ENCODE results near the gene NIF3L1. TPM values are rescaled to one million over a fixed set of nuclear protein-coding genes. Genes with fewer than 3 reads are reported as not detected.

NIF3L1 gene
- total and polyA plus RNA-seq, 2 of the 8 experiments (the other 6 are each of a cell fraction or from before 2014, with no cell fraction given), result 63.4 to 126 TPM

GRCh38 chr2:200878289-200878880 is 10.8 kb upstream of the NIF3L1 start:
- no peak overlapping the region for H4K5ac ChIP-seq (ENCODE audit: insufficient read length, low read depth, low read length)
- H3K27ac ChIP-seq (ENCODE audit: low read depth, low read length), result no peak overlapping the region
- no peak overlapping the region for H3K14ac ChIP-seq (ENCODE audit: insufficient read length)
- H3K23me2 ChIP-seq (ENCODE audit: low read depth, low read length), result no peaks in the 10 kb centered on the region
- H2BK15ac ChIP-seq (ENCODE audit: low read length), result no peak overlapping the region
- no peaks in the 10 kb centered on the region for H3K79me1 ChIP-seq (ENCODE audit: low read depth, low read length)
- no peak overlapping the region for H3K56ac ChIP-seq (replicated peaks; ENCODE audit: insufficient read length, low read depth, low read length)
- no peak overlapping the region for H3K23ac ChIP-seq (ENCODE audit: insufficient read length)
- H4K91ac ChIP-seq (replicated peaks; ENCODE audit: insufficient read length, low read length), result no peak overlapping the region
- no peak overlapping the region for H2BK20ac ChIP-seq (ENCODE audit: low read length)
- H3K79me2 ChIP-seq (ENCODE audit: control insufficient read depth in 1 of 2, insufficient read depth in 2 of 2, low read length in 2 of 2), result no peaks in the 10 kb centered on the region
- H2BK12ac ChIP-seq (ENCODE audit: low read depth, low read length), result no peak overlapping the region
- H3K4me1 ChIP-seq (replicated peaks in 1 of 4; ENCODE audit: control insufficient read depth in 3 of 4, insufficient read depth in 4 of 4, low read length in 3 of 4), result no peaks in the 10 kb centered on the region
- H4K8ac ChIP-seq (ENCODE audit: extremely low read depth, insufficient read depth, low read length), result no peak overlapping the region
- H2AFZ ChIP-seq (ENCODE audit: low read length), result no peak overlapping the region
- H2BK5ac ChIP-seq (ENCODE audit: low read depth, low read length), result no peak overlapping the region
- H3K9ac ChIP-seq (replicated peaks in 1 of 4; ENCODE audit: extremely low read depth in 1 of 4, low read depth in 3 of 4, low read length in 3 of 4), result no peak overlapping the region
- H3K9me3 ChIP-seq (ENCODE audit: insufficient read depth in 2 of 2, low read depth in 1 of 2, low read length in 1 of 2), result no peaks in the 10 kb centered on the region
- no peaks in the 10 kb centered on the region for H4K20me1 ChIP-seq (replicated peaks in 1 of 2; ENCODE audit: control insufficient read depth in 1 of 2, insufficient read depth in 2 of 2, low read length in 2 of 2)
- H3K4me3 ChIP-seq (ENCODE audit: extremely low read depth in 1 of 4, insufficient read depth in 2 of 4, low read depth in 3 of 4, low read length in 4 of 4), result no peak overlapping the region
- ChIA-PET CTCF (ENCODE audit: partially characterized antibody) (interaction anchor here (0.6 to 1.1 kb wide), 2 partner anchors 81 to 354 kb away, joined by 3 to 4 read pairs; no protein-coding TSS in a partner anchor), POLR2A (ENCODE audit: partially characterized antibody) (interaction anchor here (0.6 to 1.3 kb wide), 4 partner anchors 11 to 1090 kb away, joined by 3 to 6 read pairs (median 6); partner anchors contain the start of genes CLK1, NIF3L1 and PPIL3)
- H2BK120ac ChIP-seq (replicated peaks; ENCODE audit: low read depth, low read length), result no peak overlapping the region
- H2AK5ac ChIP-seq (ENCODE audit: low read depth, low read length), result no peak overlapping the region
- no peaks in the 10 kb centered on the region for H3K27me3 ChIP-seq (replicated peaks in 1 of 4; ENCODE audit: control insufficient read depth in 3 of 4, extremely low read depth in 1 of 4, insufficient read depth in 3 of 4, low read length in 3 of 4)
- no peak overlapping the region for H3K4ac ChIP-seq (replicated peaks; ENCODE audit: insufficient read length, low read depth, low read length)
- H3K18ac ChIP-seq (ENCODE audit: extremely low read depth, low read length), result no peak overlapping the region
- peaks cover 6 to 53% (median 34%) of the 10 kb centered on the region in 4 experiments; a peak in 7 of 8 replicates for H3K36me3 ChIP-seq (ENCODE audit: control insufficient read depth in 2 of 4, insufficient read depth in 4 of 4, low read length in 3 of 4)
- FAIRE-seq, result no peak
- 81% methylated on average over 2 of the region's 2 CpGs; no CpG with 5 or more reads in 1 of the 2 experiments for WGBS, 2 experiments (ENCODE audit: extremely low coverage in 1 of 2, insufficient coverage in 1 of 2, insufficient read length in 1 of 2, insufficient replicate concordance in 2 of 2, low coverage in 1 of 2, low lambda C conversion rate in 2 of 2, missing lambda C conversion rate in 1 of 2)
- no peak for DNase-seq (ENCODE audit: low read depth in 1 of 2, low spot score in 2 of 2)
- no peak overlapping the region for H3K4me2 ChIP-seq (ENCODE audit: insufficient read depth in 1 of 2, low read depth in 2 of 2, low read length in 2 of 2)
- TF ChIP-seq TAF1 (IDR thresholded peaks at IDR 0.05; ENCODE audit: low read depth, low read length), result no peak
- no peak for TF ChIP-seq TCF12 (IDR thresholded peaks at IDR 0.05; ENCODE audit: low read depth, low read length)
- TF ChIP-seq TEAD4 (IDR thresholded peaks at IDR 0.05; ENCODE audit: low read depth, low read length), result no peak
- TF ChIP-seq ATF2 (IDR thresholded peaks at IDR 0.05; ENCODE audit: low read length), result no peak
- no peak for TF ChIP-seq TBP (IDR thresholded peaks at IDR 0.05; ENCODE audit: low read depth, low read length)
- TF ChIP-seq MAX (IDR thresholded peaks at IDR 0.05), result no peak
- no peak for TF ChIP-seq RFX5 (IDR thresholded peaks at IDR 0.05; ENCODE audit: borderline replicate concordance, low read depth, low read length)
- TF ChIP-seq GTF2F1 (IDR thresholded peaks at IDR 0.05; ENCODE audit: borderline replicate concordance, low read depth, low read length), result no peak
- TF ChIP-seq SIN3A (conservative IDR thresholded peaks at IDR 0.05 in 1 of 2, IDR thresholded peaks at IDR 0.05 in 1 of 2; ENCODE audit: low read depth in 1 of 2, low read length in 2 of 2), result no peak
- no peak for TF ChIP-seq NRF1 (IDR thresholded peaks at IDR 0.05; ENCODE audit: low read depth, low read length)
- no peak for TF ChIP-seq SIRT6 (IDR thresholded peaks at IDR 0.05; ENCODE audit: low read length)
